Coronary artery (tissue), 2 donors: Measurements from ENCODE around the gene GALNT14.

ENCODE experiments used
- DNase-seq: peaks from one replicate; pipeline ENCODE4 v3.0.0-alpha.2; 2017; ENCODE audit warnings: low spot score
- H3K27ac ChIP-seq, 2 donors: fragments of 200-600 bp; sonication (generic); one replicate each; pipeline ENCODE4 v1.5.1; 2016 to 2019
- H3K4me3 ChIP-seq: fragments of 200-600 bp; sonication (generic); 2 replicates; pipeline ENCODE4 v1.5.1; 2016; ENCODE audit warnings: mild to moderate bottlenecking, moderate library complexity
- CTCF ChIP-seq: fragments of 200-600 bp; sonication (generic); IDR thresholded peaks from one replicate; pipeline ENCODE4 v1.5.1; 2019; ENCODE audit warnings: antibody characterized with exemption

GALNT14 gene

GRCh38 chr2:31088504-31089195, 49.6 kb downstream of the GALNT14 start:
- Histone ChIP-seq H3K4me3 (no peak overlapping the region), H3K27ac (no peak overlapping the region)
- DNase-seq: no peak
- TF ChIP-seq CTCF: no peak

- DNase-seq: no peak
- Histone ChIP-seq H3K27ac (no peak overlapping the region), H3K4me3 (no peak overlapping the region)
- TF ChIP-seq CTCF: no peak
These were observed 50.7 kb downstream of the GALNT14 start for GRCh38 chr2:31087491-31087890.

GRCh38 chr2:31086590-31086989, 51.6 kb downstream of the GALNT14 start:
- no peak overlapping the region for H3K27ac ChIP-seq

GRCh38 chr2:31083234-31083993, 54.8 kb downstream of the GALNT14 start:
- Histone ChIP-seq H3K4me3 (no peak overlapping the region), H3K27ac (no peak overlapping the region)
- no peak for TF ChIP-seq CTCF
- DNase-seq: no peak

More at GRCh38 chr2:31086590-31086989, 51.6 kb downstream of the GALNT14 start:
- no peak for TF ChIP-seq CTCF
- H3K4me3 ChIP-seq: no peak overlapping the region
- no peak for DNase-seq

DNA sequence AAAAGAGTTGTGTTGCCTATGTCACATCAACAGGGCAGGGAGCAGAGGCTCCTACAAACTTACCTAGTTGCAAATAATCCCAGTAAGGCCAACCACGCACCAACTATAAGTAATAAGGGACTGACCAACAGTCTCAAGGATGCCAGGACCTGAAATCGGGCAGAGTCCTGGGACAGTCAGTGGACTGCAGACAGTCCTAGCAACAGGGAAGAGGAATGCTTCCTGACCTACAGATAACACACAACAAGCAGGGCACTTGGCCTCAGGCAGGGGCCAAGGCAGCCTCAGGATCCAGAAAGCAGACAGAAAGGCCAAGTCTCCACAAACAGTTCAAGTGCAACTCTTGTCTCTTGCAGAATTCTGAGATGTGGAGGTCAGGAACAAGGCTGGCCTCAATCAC, 56.2 kb downstream of the GALNT14 start:
- no peak for TF ChIP-seq CTCF
- no peak for DNase-seq
- Histone ChIP-seq H3K27ac (no peak overlapping the region), H3K4me3 (no peak overlapping the region)

DNA sequence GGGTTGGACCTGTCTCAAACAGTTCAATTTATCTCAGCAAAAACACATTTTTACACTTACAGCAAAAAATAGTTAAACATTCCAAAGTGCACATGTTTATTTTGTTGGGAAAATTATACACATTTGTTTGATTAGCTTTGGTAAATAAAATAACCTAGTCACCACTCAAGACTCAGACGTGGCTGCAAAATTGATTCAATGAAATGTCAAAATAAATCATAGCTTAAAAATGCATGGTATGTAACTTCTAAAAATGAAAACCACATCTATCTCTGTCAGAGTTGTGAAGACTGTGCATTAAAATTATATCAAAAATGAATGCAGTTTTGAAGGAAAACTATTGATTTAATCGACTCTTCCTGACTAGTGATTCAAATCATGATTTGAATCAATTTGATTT, 56.7 kb downstream of the GALNT14 start:
- H3K27ac ChIP-seq: no peak overlapping the region
- no peak for DNase-seq
- no peak for TF ChIP-seq CTCF
- H3K4me3 ChIP-seq: no peak overlapping the region

GRCh38 chr2:31080361-31080760, 57.9 kb downstream of the GALNT14 start:
- no peak for DNase-seq
- TF ChIP-seq CTCF: no peak
- no peak overlapping the region for H3K4me3 ChIP-seq
- no peak overlapping the region for H3K27ac ChIP-seq
